K562 (cell line): ENCODE data around the gene CCNJL. TPM values are rescaled to one million over a fixed set of nuclear protein-coding genes. Genes with fewer than 3 reads are reported as not detected.

ENCODE experiments used
- ATAC-seq: fragments of 200-7000 bp; cut with Tn5 transposase; 3 replicates; pipeline ENCODE4 v1.9.1; 2020; ENCODE audit warnings: moderate library complexity
- BruUV-seq: library from RNA; stranded (reverse); fragments of 400-500 nt; replicated peaks from 2 replicates; lab custom pipeline; 2021; lab: Mats Ljungman, UMichigan
- CTCF ChIA-PET: fragments of 300-600 bp; formaldehyde crosslinking; extraction: SDS; loops from one replicate; lab custom pipeline; 2021; ENCODE audit warnings: low intra/inter-chr PET ratio; lab: Yijun Ruan, JAX
- POLR2A ChIA-PET: fragments of 300-600, 350-650 bp; sonication (Branson Sonifier 250); formaldehyde crosslinking; extraction: SDS; loops from one replicate; lab custom pipeline; 2021; ENCODE audit warnings: antibody characterized with exemption, inconsistent platforms; lab: Yijun Ruan, JAX
- DNase-seq, 4 experiments: peaks; one replicate each; pipeline versions ENCODE4 v3.0.0 to v3.0.0-alpha.2; 2011 to 2018; ENCODE audit warnings: low spot score in 3 of 4, mixed read lengths in 3 of 4; ENCODE audit errors: extremely low read depth in 1 of 4
- FAIRE-seq: peaks from 2 replicates; lab custom pipeline; 2011; peaks lifted over from hg19 to GRCh38; lab: Jason Lieb, UNC
- H2AFZ ChIP-seq: 2 replicates; pipeline ENCODE4 v1.6.0; 2011; ENCODE audit warnings: low read depth, low read length, control low read depth, inconsistent platforms
- H3K27ac ChIP-seq: fragments of 200-600 bp; 3 replicates; pipeline ENCODE4 v1.8.0; 2011; ENCODE audit warnings: low read depth, mild to moderate bottlenecking, control low read depth, inconsistent platforms, low read length, moderate library complexity, mixed read lengths; ENCODE audit errors: extremely low read depth
- H3K27me3 ChIP-seq, 2 experiments: fragments of 300-600 bp in 1 of 2; 2 replicates in 1 of 2; 3 replicates in 1 of 2; pipeline versions ENCODE4 v1.6.0 to v1.8.0; 2011; ENCODE audit warnings: inconsistent platforms in 2 of 2, low read length in 2 of 2, mild to moderate bottlenecking in 1 of 2, mixed read lengths in 1 of 2, moderate library complexity in 1 of 2; ENCODE audit not compliant: control insufficient read depth in 2 of 2, insufficient read depth in 2 of 2
- H3K36me3 ChIP-seq: fragments of 300-600 bp; 3 replicates; pipeline ENCODE4 v1.8.0; 2011; ENCODE audit warnings: mild to moderate bottlenecking, low read length, inconsistent platforms; ENCODE audit not compliant: control insufficient read depth, insufficient read depth
- H3K4me1 ChIP-seq, 2 experiments: fragments of 200-600 bp in 1 of 2; replicated peaks in 1 of 2; 2 replicates in 1 of 2; 3 replicates in 1 of 2; pipeline versions ENCODE4 v1.5.1 to v1.8.0; 2011; ENCODE audit warnings: inconsistent platforms in 2 of 2, low read length in 2 of 2, mild to moderate bottlenecking in 1 of 2, mixed read lengths in 1 of 2, moderate library complexity in 1 of 2; ENCODE audit not compliant: control insufficient read depth in 2 of 2, insufficient read depth in 2 of 2
- H3K4me2 ChIP-seq: 2 replicates; pipeline ENCODE4 v1.6.1; 2011; ENCODE audit warnings: low read length, control low read depth, inconsistent platforms, mixed read lengths; ENCODE audit not compliant: insufficient read depth
- H3K4me3 ChIP-seq: fragments of 200-600 bp; sonication (generic), shearing (Covaris generic); 2 replicates; pipeline ENCODE4 v1.5.1; 2016; ENCODE audit warnings: control low read depth, inconsistent platforms
- H3K79me2 ChIP-seq: fragments of 200-600 bp; 3 replicates; pipeline ENCODE4 v1.8.0; 2011; ENCODE audit warnings: low read length, inconsistent platforms; ENCODE audit not compliant: control insufficient read depth, insufficient read depth
- H3K9ac ChIP-seq, 2 experiments: 2 replicates each; pipeline versions ENCODE4 v1.6.0 to v1.6.1; 2011; ENCODE audit warnings: low read depth in 2 of 2, low read length in 2 of 2, control low read depth in 1 of 2, inconsistent platforms in 1 of 2, mild to moderate bottlenecking in 1 of 2, mixed read lengths in 1 of 2; ENCODE audit not compliant: insufficient read depth in 1 of 2
- H3K9me1 ChIP-seq: one replicate; pipeline ENCODE4 v1.6.0; 2011; ENCODE audit warnings: inconsistent platforms, mild to moderate bottlenecking, low read length, moderate library complexity; ENCODE audit not compliant: control insufficient read depth, insufficient read depth
- H3K9me3 ChIP-seq: replicated peaks from 2 replicates; pipeline ENCODE4 v1.5.1; 2011; ENCODE audit warnings: low read depth, low read length, inconsistent platforms; ENCODE audit not compliant: control insufficient read depth, insufficient read depth
- H4K20me1 ChIP-seq: replicated peaks from 2 replicates; pipeline ENCODE4 v1.6.1; 2011; ENCODE audit warnings: low read length, inconsistent platforms, mixed read lengths; ENCODE audit not compliant: control insufficient read depth, insufficient read depth
- ARNT ChIP-seq, 2 experiments: fragments of 450-650 bp; IDR thresholded peaks; 2 replicates each; pipeline ENCODE4 v1.6.1; 2016; ENCODE audit warnings: mild to moderate bottlenecking in 1 of 2
- ATF4 ChIP-seq: fragments of 450-650 bp; formaldehyde crosslinking; IDR thresholded peaks from 2 replicates; pipeline ENCODE4 v1.4.0; 2022; ENCODE audit warnings: mild to moderate bottlenecking, moderate library complexity
- CEBPB ChIP-seq: fragments of 450-650 bp; IDR thresholded peaks from 2 replicates; pipeline ENCODE4 v1.6.1; 2016; ENCODE audit warnings: missing genetic modification characterization, missing compliant biosample characterization
- EP300 ChIP-seq: IDR thresholded peaks from 2 replicates; pipeline ENCODE4 v1.6.1; 2012; ENCODE audit warnings: low read length, improper control_type of control experiment
- KLF1 ChIP-seq: fragments of 450-650 bp; IDR thresholded peaks from 2 replicates; pipeline ENCODE4 v1.6.1; 2016; ENCODE audit warnings: missing genetic modification characterization, missing compliant biosample characterization
- LARP7 ChIP-seq: fragments of 450-650 bp; IDR thresholded peaks from 2 replicates; pipeline ENCODE4 v1.6.1; 2016
- NR4A1 ChIP-seq, 2 experiments: fragments of 250-450 bp in 1 of 2; fragments of 450-650 bp in 1 of 2; sonication (Bioruptor Pico) in 1 of 2; IDR thresholded peaks; 2 replicates each; pipeline versions ENCODE4 v1.4.0 to v1.6.1; 2016 to 2020; ENCODE audit warnings: mild to moderate bottlenecking in 2 of 2, missing compliant biosample characterization in 1 of 2, missing genetic modification characterization in 1 of 2, moderate library complexity in 1 of 2
- PTTG1 ChIP-seq: fragments of 450-650 bp; IDR thresholded peaks from 2 replicates; pipeline ENCODE4 v1.6.1; 2016; ENCODE audit warnings: low read depth, mild to moderate bottlenecking, missing genetic modification characterization, missing compliant biosample characterization
- RFX1 ChIP-seq: fragments of 450-650 bp; IDR thresholded peaks from 2 replicates; pipeline ENCODE4 v1.6.1; 2016; ENCODE audit warnings: mild to moderate bottlenecking, moderate library complexity
- TAF7 ChIP-seq: fragments of 450-650 bp; IDR thresholded peaks from 2 replicates; pipeline ENCODE4 v1.6.1; 2016; ENCODE audit warnings: missing genetic modification characterization, missing compliant biosample characterization
- TCFL5 ChIP-seq: fragments of 250-450 bp; sonication (Bioruptor Pico); conservative IDR thresholded peaks from 2 replicates; pipeline ENCODE4 v1.6.1; 2021; ENCODE audit warnings: mild to moderate bottlenecking, moderate library complexity, matching md5 sums
- ZNF24 ChIP-seq: fragments of 450-650 bp; IDR thresholded peaks from 2 replicates; pipeline ENCODE4 v1.6.1; 2016
- ZNF347 ChIP-seq: fragments of 450-650 bp; formaldehyde crosslinking; IDR thresholded peaks from 2 replicates; pipeline ENCODE4 v1.4.0; 2020; ENCODE audit warnings: low read depth, mild to moderate bottlenecking, moderate library complexity
- ZNF57 ChIP-seq: fragments of 450-650 bp; formaldehyde crosslinking; IDR thresholded peaks from 2 replicates; pipeline ENCODE4 v1.4.0; 2020; ENCODE audit warnings: mild to moderate bottlenecking, moderate library complexity
- WGBS: fragments of 100-300 bp; shearing (Covaris generic); methylation state at CpG from one replicate; pipeline ENCODE4 v1.1.6; 2016; ENCODE audit warnings: low coverage, mixed read lengths; ENCODE audit not compliant: insufficient coverage; ENCODE audit errors: missing lambda C conversion rate; 5-methylcytosine and 5-hydroxymethylcytosine counted together
- in situ Hi-C: fragments of 300-500 bp; cut with MboI; formaldehyde crosslinking; loops from 4 replicates; pipeline ENCODE4 v1.15.0; 2018; ENCODE audit warnings: inconsistent platforms, mixed read lengths
- intact Hi-C: fragments of 100-400 bp; cut with micrococcal nuclease; formaldehyde crosslinking; loops from 2 replicates; pipeline ENCODE4 v1.14.2; 2022
- polyA plus RNA-seq, 8 experiments: library from polyadenylated mRNA; depleted of rRNA in 4 of 8; stranded (reverse) in 5 of 8; unstranded in 3 of 8; fragments of >200 nt; fragmentation: Nextera tagmentation in 2 of 8; fragmentation: Illumina TruSeq in 1 of 8; extraction: Ambion mirVana in 2 of 8; extraction: Trizol in 1 of 8; gene quantifications; 2 replicates each; pipeline versions ENCODE4 v1.2.1 to v1.2.3, GENCODE V29; 2011 to 2014; ENCODE audit warnings: inconsistent platforms in 1 of 8, missing spikeins in 1 of 8
- total RNA-seq, 7 experiments: library from RNA; depleted of rRNA in 6 of 7; stranded (reverse); fragments of >200 nt in 6 of 7; fragmentation: Illumina TruSeq in 2 of 7; extraction: Trizol in 2 of 7; gene quantifications; 2 replicates each; pipeline versions ENCODE4 v1.2.1 to v1.2.3, GENCODE V29; 2011 to 2021; ENCODE audit warnings: low replicate concordance in 1 of 7

The CCNJL gene
- total and polyA plus RNA-seq, 9 of the 15 experiments (the other 6 are each of a cell fraction or from before 2014, with no cell fraction given) = 0.04 TPM; not detected in 8

GRCh38 chr5:160293901-160294561 lies 18.3 kb downstream of the CCNJL start:
- no peak overlapping the region for H3K4me2 ChIP-seq
- POLR2A ChIA-PET = no interaction called here
- H3K9me3 ChIP-seq = no peaks in the 10 kb centered on the region
- ATAC-seq (no peak), FAIRE-seq (no peak)
- no peak overlapping the region for H3K4me3 ChIP-seq
- CTCF ChIA-PET = no interaction called here
- H3K4me1 ChIP-seq = no peaks in the 10 kb centered on the region; a peak in 1 of 5 replicates
- no peaks in the 10 kb centered on the region for H3K36me3 ChIP-seq
- WGBS = 5% methylated on average over 12 of the region's 13 CpGs
- H4K20me1 ChIP-seq = no peaks in the 10 kb centered on the region
- H3K27ac ChIP-seq = no peak overlapping the region
- H3K9me1 ChIP-seq = no peaks in the 10 kb centered on the region
- intact Hi-C loops = no loop called here
- TF ChIP-seq KLF1 (tag) (no peak), ATF4 (no peak), ZNF347 (CRISPR knock-in tag) (no peak), RFX1 (peak; percentile 23; the same call in 1 of the 2 replicates), LARP7 (no peak), ZNF57 (CRISPR knock-in tag) (no peak), TAF7 (no peak), PTTG1 (tag) (no peak), ZNF24 (no peak), NR4A1 (CRISPR knock-in tag; IDR thresholded peaks at IDR 0.05) (no peak), NR4A1 (tag; IDR thresholded peaks at IDR 0.05) (no peak), EP300 (no peak), TCFL5 (CRISPR knock-in tag) (no peak), ARNT (IDR thresholded peaks at IDR 0.05) (no peak), CEBPB (tag) (0 out of 2 replicates have a peak, but pooled peaks have one; percentile 18)
- TF ChIP-seq, all 486 proteins: peak for 2
- in situ Hi-C loops = no loop called here
- BruUV-seq = no TSS peak
- DNase-seq = no peak
- Histone ChIP-seq H3K9ac (no peak overlapping the region), H3K27me3 (peaks cover 67 to 75% of the 10 kb centered on the region in 2 experiments), H2AFZ (no peak overlapping the region), H3K79me2 (no peaks in the 10 kb centered on the region)
